ENCODE data around the gene THAP8. TPM values are rescaled to one million over a fixed set of nuclear protein-coding genes. Genes with fewer than 3 reads are reported as not detected.

The THAP8 gene
- total and polyA plus RNA-seq, 2 of the 13 experiments (the other 11 are each of a cell fraction or from before 2014, with no cell fraction given), result 1.7 to 3.7 TPM

- TF ChIP-seq, protein P1, sequence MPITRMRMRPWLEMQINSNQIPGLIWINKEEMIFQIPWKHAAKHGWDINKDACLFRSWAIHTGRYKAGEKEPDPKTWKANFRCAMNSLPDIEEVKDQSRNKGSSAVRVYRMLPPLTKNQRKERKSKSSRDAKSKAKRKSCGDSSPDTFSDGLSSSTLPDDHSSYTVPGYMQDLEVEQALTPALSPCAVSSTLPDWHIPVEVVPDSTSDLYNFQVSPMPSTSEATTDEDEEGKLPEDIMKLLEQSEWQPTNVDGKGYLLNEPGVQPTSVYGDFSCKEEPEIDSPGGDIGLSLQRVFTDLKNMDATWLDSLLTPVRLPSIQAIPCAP (CRISPR knock-in tag; IDR thresholded peaks at IDR 0.05; ENCODE audit: low read depth), result no peak
- TF ChIP-seq TBX2 (CRISPR knock-in tag; IDR thresholded peaks at IDR 0.05; ENCODE audit: borderline replicate concordance) (peak; percentile 97), HINFP (CRISPR knock-in tag; IDR thresholded peaks at IDR 0.05; ENCODE audit: low read depth) (0 out of 2 replicates have a peak, but pooled peaks have one; percentile 51), RFX1 (IDR thresholded peaks at IDR 0.05) (no peak), SP1 (IDR thresholded peaks at IDR 0.05) (no peak), SP1 (CRISPR knock-in tag; IDR thresholded peaks at IDR 0.05) (peak; percentile 88), MED13 (CRISPR knock-in tag; IDR thresholded peaks at IDR 0.05) (peak; percentile 55; the same call in 1 of the 2 replicates), ZNF713 (CRISPR knock-in tag; IDR thresholded peaks at IDR 0.05) (no peak), HNRNPK (IDR thresholded peaks at IDR 0.05; ENCODE audit: low read depth, low read length, poor library complexity, severe bottlenecking) (peak; percentile 17), MAFK (conservative IDR thresholded peaks at IDR 0.05 in 1 of 2, IDR thresholded peaks at IDR 0.05 in 1 of 2; ENCODE audit: low read length in 2 of 2) (peak; percentile 31 to 54; a peak in 2 of 4 replicates), ZNF660 (CRISPR knock-in tag; IDR thresholded peaks at IDR 0.05; ENCODE audit: borderline replicate concordance, low read depth) (no peak), NFRKB (IDR thresholded peaks at IDR 0.05) (no peak), ZNF275 (CRISPR knock-in tag; IDR thresholded peaks at IDR 0.05; ENCODE audit: borderline replicate concordance) (peak; percentile 65; the same call in 1 of the 2 replicates), RFXAP (CRISPR knock-in tag; IDR thresholded peaks at IDR 0.05; ENCODE audit: borderline replicate concordance) (peak; percentile 74), HCFC1 (IDR thresholded peaks at IDR 0.05; ENCODE audit: low read depth, low read length) (peak; percentile 26), ZBTB3 (CRISPR knock-in tag; IDR thresholded peaks at IDR 0.05; ENCODE audit: borderline replicate concordance, low read depth) (no peak), KDM5B (CRISPR knock-in tag; IDR thresholded peaks at IDR 0.05; ENCODE audit: borderline replicate concordance) (peak; percentile 89), GTF3A (CRISPR knock-in tag; conservative IDR thresholded peaks at IDR 0.05) (no peak), PAXIP1 (CRISPR knock-in tag; conservative IDR thresholded peaks at IDR 0.05) (peak; percentile 80)
- TF ChIP-seq, protein P2, sequence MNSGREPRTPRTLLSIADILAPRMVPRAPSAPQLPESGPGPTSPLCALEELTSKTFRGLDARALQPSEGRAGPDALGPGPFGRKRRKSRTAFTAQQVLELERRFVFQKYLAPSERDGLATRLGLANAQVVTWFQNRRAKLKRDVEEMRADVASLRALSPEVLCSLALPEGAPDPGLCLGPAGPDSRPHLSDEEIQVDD (CRISPR knock-in tag; IDR thresholded peaks at IDR 0.05; ENCODE audit: borderline replicate concordance), result no peak
- TF ChIP-seq, protein P3, sequence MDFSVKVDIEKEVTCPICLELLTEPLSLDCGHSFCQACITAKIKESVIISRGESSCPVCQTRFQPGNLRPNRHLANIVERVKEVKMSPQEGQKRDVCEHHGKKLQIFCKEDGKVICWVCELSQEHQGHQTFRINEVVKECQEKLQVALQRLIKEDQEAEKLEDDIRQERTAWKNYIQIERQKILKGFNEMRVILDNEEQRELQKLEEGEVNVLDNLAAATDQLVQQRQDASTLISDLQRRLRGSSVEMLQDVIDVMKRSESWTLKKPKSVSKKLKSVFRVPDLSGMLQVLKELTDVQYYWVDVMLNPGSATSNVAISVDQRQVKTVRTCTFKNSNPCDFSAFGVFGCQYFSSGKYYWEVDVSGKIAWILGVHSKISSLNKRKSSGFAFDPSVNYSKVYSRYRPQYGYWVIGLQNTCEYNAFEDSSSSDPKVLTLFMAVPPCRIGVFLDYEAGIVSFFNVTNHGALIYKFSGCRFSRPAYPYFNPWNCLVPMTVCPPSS (IDR thresholded peaks at IDR 0.05), result no peak
Observed at GRCh38 chr19:36054119-36054732, at the start of gene THAP8 (continued).
